Mesothelial cell of epicardium (in vitro differentiated cells): Measurements from ENCODE around the gene ZNF91. TPM values are rescaled to one million over a fixed set of nuclear protein-coding genes. Genes with fewer than 3 reads are reported as not detected.
"Not testable (repeated sequence)": the region's sequence is repeated elsewhere in the genome, so short reads cannot be mapped to it uniquely, and the experiment has no call there.

Experiments used
- DNase-seq, 2 experiments: peaks; one replicate each; pipeline ENCODE4 v3.0.0; 2021; ENCODE audit warnings: low spot score in 2 of 2; ENCODE audit not compliant: unreplicated experiment in 2 of 2
- H3K27ac Mint-ChIP-seq: 2 replicates; pipeline ENCODE4 v1.8.0; 2021; ENCODE audit warnings: mixed read lengths
- H3K27me3 Mint-ChIP-seq: 2 replicates; pipeline ENCODE4 v1.8.0; 2021; ENCODE audit warnings: low read depth, mixed read lengths
- H3K36me3 Mint-ChIP-seq: 2 replicates; pipeline ENCODE4 v1.8.0; 2021; ENCODE audit warnings: mixed read lengths
- H3K4me1 Mint-ChIP-seq: 2 replicates; pipeline ENCODE4 v1.8.0; 2021; ENCODE audit warnings: mixed read lengths
- H3K4me3 Mint-ChIP-seq: 2 replicates; pipeline ENCODE4 v1.8.0; 2021; ENCODE audit warnings: mild to moderate bottlenecking, moderate library complexity, mixed read lengths
- H3K9me3 Mint-ChIP-seq: 2 replicates; pipeline ENCODE4 v1.8.0; 2021; ENCODE audit warnings: mixed read lengths
- total RNA-seq: library from RNA; stranded (reverse); gene quantifications from 3 replicates; pipeline ENCODE4 v1.2.1, GENCODE V29; 2021
- TF ChIP-seq, protein P1 (sequence below): fragments of 200-600 bp; sonication (generic); IDR thresholded peaks from one replicate; pipeline ENCODE4 v1.5.0; 2021; ENCODE audit warnings: antibody characterized with exemption; ENCODE audit not compliant: unreplicated experiment

ZNF91 gene
- total RNA-seq, 1 donor from 2014 or later: 169 TPM

DNA sequence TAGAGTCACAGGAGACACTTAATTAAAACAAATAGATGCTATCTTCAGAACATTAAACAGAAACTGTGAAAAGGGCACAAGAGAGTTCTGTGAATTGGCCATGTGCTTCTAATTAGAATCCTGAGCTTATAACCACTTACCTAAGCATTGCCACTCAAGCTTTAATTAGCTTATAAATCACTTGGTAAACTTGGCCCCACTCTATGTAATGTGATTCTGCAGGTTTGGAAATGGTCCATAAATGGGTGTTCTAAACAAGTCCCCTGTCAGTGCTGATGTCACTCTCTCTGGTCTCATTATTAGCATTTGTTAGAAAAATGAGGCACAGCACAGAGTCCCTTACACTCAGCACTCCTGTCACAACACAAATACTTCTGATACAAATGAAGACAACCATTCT lies 18.0 kb downstream of the ZNF91 start:
- Mint-ChIP-seq H3K36me3 (peaks cover 81% of the 10 kb centered on the region), H3K27me3 (no peaks in the 10 kb centered on the region), H3K4me3 (no peak overlapping the region), H3K27ac (no peak overlapping the region), H3K9me3 (peaks cover 54% of the 10 kb centered on the region), H3K4me1 (no peaks in the 10 kb centered on the region)
- TF ChIP-seq, protein P1, sequence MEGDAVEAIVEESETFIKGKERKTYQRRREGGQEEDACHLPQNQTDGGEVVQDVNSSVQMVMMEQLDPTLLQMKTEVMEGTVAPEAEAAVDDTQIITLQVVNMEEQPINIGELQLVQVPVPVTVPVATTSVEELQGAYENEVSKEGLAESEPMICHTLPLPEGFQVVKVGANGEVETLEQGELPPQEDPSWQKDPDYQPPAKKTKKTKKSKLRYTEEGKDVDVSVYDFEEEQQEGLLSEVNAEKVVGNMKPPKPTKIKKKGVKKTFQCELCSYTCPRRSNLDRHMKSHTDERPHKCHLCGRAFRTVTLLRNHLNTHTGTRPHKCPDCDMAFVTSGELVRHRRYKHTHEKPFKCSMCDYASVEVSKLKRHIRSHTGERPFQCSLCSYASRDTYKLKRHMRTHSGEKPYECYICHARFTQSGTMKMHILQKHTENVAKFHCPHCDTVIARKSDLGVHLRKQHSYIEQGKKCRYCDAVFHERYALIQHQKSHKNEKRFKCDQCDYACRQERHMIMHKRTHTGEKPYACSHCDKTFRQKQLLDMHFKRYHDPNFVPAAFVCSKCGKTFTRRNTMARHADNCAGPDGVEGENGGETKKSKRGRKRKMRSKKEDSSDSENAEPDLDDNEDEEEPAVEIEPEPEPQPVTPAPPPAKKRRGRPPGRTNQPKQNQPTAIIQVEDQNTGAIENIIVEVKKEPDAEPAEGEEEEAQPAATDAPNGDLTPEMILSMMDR: no peak
- DNase-seq: no peak

DNA sequence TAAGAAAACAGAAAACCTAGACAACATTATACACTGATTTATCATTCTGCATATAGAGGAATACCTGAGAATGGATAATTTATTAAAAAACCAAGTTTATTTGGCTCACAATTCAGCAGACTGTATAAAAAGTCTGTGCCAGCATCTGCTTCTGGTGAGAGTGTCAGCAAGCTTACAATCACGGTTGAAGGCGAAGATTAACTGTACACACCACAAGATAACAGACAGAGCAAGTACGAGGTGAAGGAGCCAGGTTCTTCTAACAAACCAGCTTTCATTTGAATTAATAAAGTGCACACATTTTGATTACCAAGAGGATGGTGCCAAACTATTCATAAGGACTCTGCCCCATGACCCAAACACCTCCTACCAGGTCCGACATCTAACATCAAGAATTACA lies 28.8 kb downstream of the ZNF91 start:
- no peak for DNase-seq
- Mint-ChIP-seq H3K27ac (no peak overlapping the region), H3K4me1 (no peaks in the 10 kb centered on the region), H3K9me3 (peaks cover 34% of the 10 kb centered on the region), H3K36me3 (peaks cover 78% of the 10 kb centered on the region), H3K4me3 (no peak overlapping the region), H3K27me3 (no peaks in the 10 kb centered on the region)
- TF ChIP-seq, protein P1: no peak

DNA sequence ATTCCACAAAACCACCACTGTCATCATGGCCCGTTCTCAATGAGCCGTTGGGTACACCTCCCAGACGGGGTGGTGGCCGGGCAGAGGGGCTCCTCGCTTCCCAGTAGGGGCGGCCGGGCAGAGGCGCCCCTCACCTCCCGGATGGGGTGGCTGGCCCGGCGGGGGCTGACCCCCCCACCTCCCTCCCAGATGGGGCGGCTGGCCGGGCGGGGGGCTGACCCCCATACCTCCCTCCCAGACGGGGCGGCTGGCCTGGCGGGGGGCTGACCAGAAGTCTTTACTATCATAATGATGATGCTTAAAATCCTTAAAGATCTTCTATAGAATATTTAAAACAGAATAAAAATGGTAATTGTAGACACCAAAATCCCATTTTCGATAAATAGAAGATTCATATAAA lies 29.2 kb downstream of the ZNF91 start:
- not testable (repeated sequence) for H3K4me3 Mint-ChIP-seq, H3K27me3 Mint-ChIP-seq, DNase-seq, H3K4me1 Mint-ChIP-seq, H3K27ac Mint-ChIP-seq
- peaks cover 34% of the 10 kb centered on the region for H3K9me3 Mint-ChIP-seq
- H3K36me3 Mint-ChIP-seq: peaks cover 78% of the 10 kb centered on the region

DNA sequence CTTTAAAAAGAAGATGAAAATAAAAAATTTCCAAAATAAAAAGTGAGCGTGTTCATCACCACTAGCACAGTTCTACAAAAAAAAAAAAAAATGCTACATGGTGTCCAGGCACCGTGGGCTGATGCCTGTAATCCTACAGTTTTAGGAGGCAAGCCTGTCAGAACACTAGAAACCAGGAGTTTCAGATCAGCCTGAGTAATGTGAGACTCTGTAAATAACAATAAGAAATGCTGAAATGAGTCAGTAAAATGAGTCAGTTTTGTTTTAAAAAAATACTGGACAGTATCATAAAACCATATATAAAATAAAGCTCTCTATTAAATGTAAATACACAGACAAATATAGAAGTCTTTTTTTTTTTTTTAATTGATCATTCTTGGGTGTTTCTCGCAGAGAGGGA lies 30.0 kb downstream of the ZNF91 start:
- no peak overlapping the region for H3K4me3 Mint-ChIP-seq

DNA sequence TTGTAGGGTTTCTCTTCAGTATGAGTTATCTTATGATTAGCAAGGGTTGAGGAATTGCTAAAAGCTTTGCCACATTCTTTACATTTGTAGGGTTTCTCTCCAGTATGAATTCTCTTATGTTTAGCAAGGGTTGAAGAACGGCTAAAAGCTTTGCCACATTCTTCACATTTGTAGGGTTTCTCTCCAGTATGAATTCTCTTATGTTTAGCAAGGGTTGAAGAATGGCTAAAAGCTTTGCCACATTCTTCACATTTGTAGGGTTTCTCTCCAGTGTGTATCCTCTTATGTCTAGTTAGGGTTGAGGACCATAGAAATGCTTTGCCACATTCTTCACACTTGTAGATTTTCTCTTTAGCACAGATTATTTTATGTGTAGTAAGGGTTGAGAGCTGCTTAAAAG lies 33.4 kb downstream of the ZNF91 start:
- not testable (repeated sequence) for H3K27me3 Mint-ChIP-seq, H3K27ac Mint-ChIP-seq, H3K4me1 Mint-ChIP-seq, DNase-seq, H3K4me3 Mint-ChIP-seq
- H3K9me3 Mint-ChIP-seq: peaks cover 61% of the 10 kb centered on the region
- H3K36me3 Mint-ChIP-seq: peaks cover 79% of the 10 kb centered on the region

More for the DNA sequence above, 30.0 kb downstream of the ZNF91 start:
- no peak for DNase-seq
- peaks cover 78% of the 10 kb centered on the region for H3K36me3 Mint-ChIP-seq
- TF ChIP-seq, protein P1: no peak
- no peaks in the 10 kb centered on the region for H3K27me3 Mint-ChIP-seq
- H3K4me1 Mint-ChIP-seq: no peaks in the 10 kb centered on the region
- H3K9me3 Mint-ChIP-seq: peaks cover 39% of the 10 kb centered on the region
- no peak overlapping the region for H3K27ac Mint-ChIP-seq

DNA sequence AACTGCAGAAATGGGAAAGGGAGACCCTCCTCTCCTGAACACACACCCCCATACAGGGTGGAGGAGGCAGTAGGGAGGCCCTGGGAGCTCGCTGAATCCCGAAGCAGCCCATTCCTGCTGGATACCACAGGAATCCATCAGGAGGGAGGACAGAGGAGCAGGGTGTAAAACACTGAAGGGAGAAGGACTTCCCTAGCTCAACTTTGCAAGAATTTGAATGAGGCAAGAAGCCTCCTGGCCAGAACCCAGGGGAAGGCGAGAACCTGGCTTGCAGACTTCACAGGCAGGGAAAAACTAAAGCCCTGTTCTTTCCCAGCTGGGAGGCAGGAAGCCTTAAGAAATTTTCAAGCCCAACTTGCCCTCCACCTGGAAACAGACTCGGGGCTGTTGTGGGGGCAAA lies 43.5 kb downstream of the ZNF91 start:
- Mint-ChIP-seq H3K9me3 (peaks cover 91% of the 10 kb centered on the region), H3K27me3 (no peaks in the 10 kb centered on the region), H3K27ac (no peak overlapping the region), H3K4me3 (no peak overlapping the region), H3K4me1 (no peaks in the 10 kb centered on the region), H3K36me3 (peaks cover 96% of the 10 kb centered on the region)
- TF ChIP-seq, protein P1: no peak
- DNase-seq: no peak

DNA sequence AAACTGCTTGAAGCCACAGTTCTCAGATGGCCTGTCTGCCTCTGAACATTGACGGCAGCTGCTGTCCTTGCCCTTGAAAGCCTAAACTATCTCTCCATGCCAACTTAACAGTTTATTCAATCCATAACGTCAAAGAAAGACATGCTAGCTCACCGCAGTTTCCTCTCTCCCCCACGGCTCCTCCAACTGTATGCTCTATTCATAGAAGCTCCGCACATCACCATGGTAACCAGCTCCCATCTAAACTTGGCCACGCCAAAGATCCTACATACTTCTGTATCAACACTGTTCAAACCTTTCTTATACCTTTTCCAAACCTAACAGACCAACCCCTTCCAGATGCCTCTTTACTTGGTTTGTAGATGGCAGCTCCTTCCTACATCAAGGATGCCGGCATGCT lies 48.6 kb downstream of the ZNF91 start:
- no peak overlapping the region for H3K4me3 Mint-ChIP-seq
- H3K4me1 Mint-ChIP-seq: no peaks in the 10 kb centered on the region
- H3K9me3 Mint-ChIP-seq: peaks cover 90% of the 10 kb centered on the region
- H3K27me3 Mint-ChIP-seq: no peaks in the 10 kb centered on the region
- H3K36me3 Mint-ChIP-seq: peaks cover 98% of the 10 kb centered on the region
- no peak overlapping the region for H3K27ac Mint-ChIP-seq
- TF ChIP-seq, protein P1: no peak
- DNase-seq: no peak
